ENCODE results near the gene GNE. TPM values are rescaled to one million over a fixed set of nuclear protein-coding genes. Genes with fewer than 3 reads are reported as not detected.

The GNE gene
- total RNA-seq, 1 experiment from 2014 or later, result 4.6 TPM

Other genes with a start within 250 kb of the GNE start
- 9.9 to 11.2 TPM (median 10.3 TPM) in 3 replicates for gene RECK, start 221.5 kb downstream of the GNE start, total RNA-seq (2021)
- gene GLIPR2, start 121.7 kb downstream of the GNE start, total RNA-seq (2021), result 3.7 to 6.3 TPM (median 5.3 TPM) in 3 replicates
- 0.16 to 0.48 TPM (median 0.20 TPM) in 3 replicates for gene CCIN, start 89.1 kb downstream of the GNE start, total RNA-seq (2021)
- 213 to 220 TPM (median 220 TPM) in 3 replicates for gene CLTA, start 67.5 kb downstream of the GNE start, total RNA-seq (2021)
- gene RNF38, start 141.8 kb upstream of the GNE start, total RNA-seq (2021), result 56.4 to 64.7 TPM (median 59.2 TPM) in 3 replicates